ENCODE data around the gene KIF13A. TPM values are rescaled to one million over a fixed set of nuclear protein-coding genes. Genes with fewer than 3 reads are reported as not detected.
A peak's percentile ranks its signal among the peaks of the same experiment; 100 is the strongest.

The KIF13A gene
- total RNA-seq, 1 donor from 2014 or later, result 29.0 TPM

DNA sequence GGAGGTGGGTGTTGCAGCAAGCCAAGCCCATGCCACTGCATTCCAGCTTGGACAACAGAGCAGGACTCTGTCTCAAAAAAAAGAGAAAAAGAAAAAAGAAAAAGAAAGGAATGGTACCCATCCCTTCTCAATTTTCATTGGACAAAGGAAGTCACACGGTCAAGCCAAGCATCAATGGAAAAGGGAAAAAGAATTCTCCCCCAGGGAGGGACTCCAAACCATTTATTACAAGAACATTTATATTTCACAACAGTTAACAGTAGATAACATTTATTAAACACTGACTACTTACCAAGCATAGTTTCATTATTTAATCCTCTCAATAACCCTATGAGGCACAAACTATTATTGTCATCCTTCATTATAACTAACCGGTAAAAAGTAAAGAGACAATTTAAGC, 6.6 kb upstream of the KIF13A start:
- no peaks in the 10 kb centered on the region for H3K79me2 ChIP-seq (ENCODE audit: low read depth)
- no peak overlapping the region for H3K27ac ChIP-seq
- Mint-ChIP-seq H3K4me1 (no peaks in the 10 kb centered on the region), H3K27me3 (ENCODE audit: insufficient read depth, low read depth) (peaks cover 3% of the 10 kb centered on the region), H3K27ac (no peak overlapping the region), H3K36me3 (no peaks in the 10 kb centered on the region), H3K9me3 (no peaks in the 10 kb centered on the region), H3K4me3 (no peak overlapping the region)
- no peak overlapping the region for H3K4me2 ChIP-seq
- H3K27me3 ChIP-seq, result peaks cover under 1% of the 10 kb centered on the region
- H2AFZ ChIP-seq (replicated peaks), result no peak overlapping the region
- TF ChIP-seq, protein P1, sequence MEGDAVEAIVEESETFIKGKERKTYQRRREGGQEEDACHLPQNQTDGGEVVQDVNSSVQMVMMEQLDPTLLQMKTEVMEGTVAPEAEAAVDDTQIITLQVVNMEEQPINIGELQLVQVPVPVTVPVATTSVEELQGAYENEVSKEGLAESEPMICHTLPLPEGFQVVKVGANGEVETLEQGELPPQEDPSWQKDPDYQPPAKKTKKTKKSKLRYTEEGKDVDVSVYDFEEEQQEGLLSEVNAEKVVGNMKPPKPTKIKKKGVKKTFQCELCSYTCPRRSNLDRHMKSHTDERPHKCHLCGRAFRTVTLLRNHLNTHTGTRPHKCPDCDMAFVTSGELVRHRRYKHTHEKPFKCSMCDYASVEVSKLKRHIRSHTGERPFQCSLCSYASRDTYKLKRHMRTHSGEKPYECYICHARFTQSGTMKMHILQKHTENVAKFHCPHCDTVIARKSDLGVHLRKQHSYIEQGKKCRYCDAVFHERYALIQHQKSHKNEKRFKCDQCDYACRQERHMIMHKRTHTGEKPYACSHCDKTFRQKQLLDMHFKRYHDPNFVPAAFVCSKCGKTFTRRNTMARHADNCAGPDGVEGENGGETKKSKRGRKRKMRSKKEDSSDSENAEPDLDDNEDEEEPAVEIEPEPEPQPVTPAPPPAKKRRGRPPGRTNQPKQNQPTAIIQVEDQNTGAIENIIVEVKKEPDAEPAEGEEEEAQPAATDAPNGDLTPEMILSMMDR (IDR thresholded peaks at IDR 0.05), result no peak
- TF ChIP-seq EZH2phosphoT487 (IDR thresholded peaks at IDR 0.05) (no peak), EZH2 (IDR thresholded peaks at IDR 0.05) (no peak)
- no peak overlapping the region for H3K4me3 ChIP-seq
- H3K9me3 ChIP-seq (ENCODE audit: low read depth), result no peaks in the 10 kb centered on the region
- no peaks in the 10 kb centered on the region for H3K4me1 ChIP-seq
- H3K9ac ChIP-seq, result no peak overlapping the region
- DNase-seq (ENCODE audit: low spot score), result no peak
- peaks cover 4% of the 10 kb centered on the region for H3F3A ChIP-seq (ENCODE audit: low read depth)
- H3K36me3 ChIP-seq, result no peaks in the 10 kb centered on the region
- no peaks in the 10 kb centered on the region for H4K20me1 ChIP-seq (ENCODE audit: low read depth)

DNA sequence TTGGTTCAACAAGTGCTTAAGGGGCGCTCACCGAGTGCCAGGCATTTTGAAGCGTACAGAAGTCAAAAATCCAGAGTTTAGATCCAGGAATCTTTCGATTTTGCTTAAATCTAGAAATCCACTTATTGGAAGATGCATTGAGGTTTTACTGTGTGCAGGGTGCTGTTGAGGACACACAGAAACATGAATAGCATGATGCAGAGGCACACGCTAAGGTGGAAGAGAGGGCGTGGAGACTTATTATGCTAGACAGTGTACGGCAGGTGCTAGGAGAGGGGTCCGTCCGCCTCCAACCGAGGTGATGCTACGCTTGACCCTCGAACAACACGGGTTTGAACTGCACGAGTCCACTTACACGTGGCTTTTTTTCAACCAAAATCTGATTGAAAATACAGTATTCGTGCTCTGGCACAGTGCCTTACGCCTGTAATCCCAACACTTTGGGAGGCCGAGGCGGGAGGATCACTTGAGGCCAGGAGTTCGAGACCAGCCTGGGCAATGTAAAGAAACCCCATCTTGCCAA, 1.0 kb upstream of the KIF13A start:
- DNase-seq (ENCODE audit: low spot score), result no peak
- Mint-ChIP-seq H3K36me3 (peaks cover 7% of the 10 kb centered on the region), H3K27ac (peak overlapping the region; percentile 99), H3K4me1 (peaks cover 31% of the 10 kb centered on the region), H3K4me3 (peak overlapping the region; percentile 99), H3K27me3 (ENCODE audit: insufficient read depth, low read depth) (peaks cover 5% of the 10 kb centered on the region), H3K9me3 (peaks cover 2% of the 10 kb centered on the region)
- Histone ChIP-seq H3K27ac (no peak overlapping the region), H3K4me1 (peaks cover 10% of the 10 kb centered on the region), H4K20me1 (ENCODE audit: low read depth) (peaks cover 26% of the 10 kb centered on the region), H3F3A (ENCODE audit: low read depth) (peaks cover 13% of the 10 kb centered on the region), H3K9me3 (ENCODE audit: low read depth) (no peaks in the 10 kb centered on the region), H3K4me2 (peak overlapping the region; percentile 74), H3K4me3 (peak overlapping the region; percentile 92), H2AFZ (replicated peaks) (peak overlapping the region; percentile 44), H3K36me3 (no peaks in the 10 kb centered on the region), H3K79me2 (ENCODE audit: low read depth) (peaks cover 34% of the 10 kb centered on the region), H3K9ac (no peak overlapping the region), H3K27me3 (peaks cover 6% of the 10 kb centered on the region)
- TF ChIP-seq EZH2 (IDR thresholded peaks at IDR 0.05) (no peak), EZH2phosphoT487 (IDR thresholded peaks at IDR 0.05) (no peak)
- TF ChIP-seq, protein P1 (IDR thresholded peaks at IDR 0.05), result no peak

DNA sequence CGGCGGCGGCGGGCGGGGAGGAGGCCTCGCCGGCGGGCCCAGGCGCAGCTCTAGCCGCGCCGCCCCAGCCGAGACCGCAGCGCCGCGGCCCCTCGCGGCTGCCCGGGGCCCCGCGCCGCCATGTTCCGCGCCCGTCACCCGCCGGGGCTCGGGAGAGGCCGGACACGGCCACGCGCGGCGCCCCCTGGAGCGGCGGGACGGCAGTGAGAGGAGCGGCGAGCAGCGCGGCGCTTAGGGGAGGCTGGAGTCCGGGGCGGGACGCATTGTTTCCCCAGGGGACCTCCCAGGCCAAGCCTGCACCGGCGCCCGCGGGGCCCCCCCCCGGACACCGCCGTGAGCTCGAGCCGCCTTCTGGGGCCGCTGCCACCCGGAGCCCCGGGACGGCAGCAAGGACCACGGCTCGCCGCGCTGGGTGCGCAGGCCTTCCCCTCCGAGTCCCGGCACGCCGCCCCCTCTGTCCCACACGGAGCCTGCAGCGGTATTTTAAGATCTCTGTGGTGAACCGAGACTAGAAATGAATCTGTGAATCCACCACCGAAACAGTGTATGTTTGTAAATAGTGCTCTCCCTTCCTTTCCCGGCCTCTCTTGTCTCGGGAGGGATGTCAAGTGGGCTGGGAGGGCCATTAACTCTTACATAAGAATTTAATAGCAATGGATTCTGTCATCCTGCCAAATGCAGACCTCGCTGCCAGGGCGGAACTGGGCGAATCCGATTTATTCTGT, 424 bp upstream of the KIF13A start:
- H3K9ac ChIP-seq, result no peak overlapping the region
- H3K27me3 ChIP-seq, result peaks cover 6% of the 10 kb centered on the region
- H3K4me1 Mint-ChIP-seq, result peaks cover 31% of the 10 kb centered on the region
- no peaks in the 10 kb centered on the region for H3K9me3 ChIP-seq (ENCODE audit: low read depth)
- no peak for TF ChIP-seq EZH2phosphoT487 (IDR thresholded peaks at IDR 0.05)
- TF ChIP-seq, protein P1 (IDR thresholded peaks at IDR 0.05), result peak; percentile 27
- H3K4me3 Mint-ChIP-seq, result peak overlapping the region; percentile 99
- peak; percentile 81 for DNase-seq (ENCODE audit: low spot score)
- peaks cover 2% of the 10 kb centered on the region for H3K9me3 Mint-ChIP-seq
- H3K79me2 ChIP-seq (ENCODE audit: low read depth), result peaks cover 38% of the 10 kb centered on the region
- H3K27ac Mint-ChIP-seq, result peak overlapping the region; percentile 99
- H3F3A ChIP-seq (ENCODE audit: low read depth), result peaks cover 13% of the 10 kb centered on the region
- peaks cover 5% of the 10 kb centered on the region for H3K27me3 Mint-ChIP-seq (ENCODE audit: insufficient read depth, low read depth)
- H2AFZ ChIP-seq (replicated peaks), result peak overlapping the region; percentile 44
- H3K27ac ChIP-seq, result peak overlapping the region; percentile 55
- peaks cover 7% of the 10 kb centered on the region for H3K36me3 Mint-ChIP-seq
- H3K4me2 ChIP-seq, result peak overlapping the region; percentile 74
- peaks cover 10% of the 10 kb centered on the region for H3K4me1 ChIP-seq
- H3K36me3 ChIP-seq, result no peaks in the 10 kb centered on the region
- peaks cover 26% of the 10 kb centered on the region for H4K20me1 ChIP-seq (ENCODE audit: low read depth)
- H3K4me3 ChIP-seq, result peak overlapping the region; percentile 92
